ENCODE measurements around the gene MAGEA2B.
"Not testable (repeated sequence)": the region's sequence is repeated elsewhere in the genome, so short reads cannot be mapped to it uniquely, and the experiment has no call there.

DNA sequence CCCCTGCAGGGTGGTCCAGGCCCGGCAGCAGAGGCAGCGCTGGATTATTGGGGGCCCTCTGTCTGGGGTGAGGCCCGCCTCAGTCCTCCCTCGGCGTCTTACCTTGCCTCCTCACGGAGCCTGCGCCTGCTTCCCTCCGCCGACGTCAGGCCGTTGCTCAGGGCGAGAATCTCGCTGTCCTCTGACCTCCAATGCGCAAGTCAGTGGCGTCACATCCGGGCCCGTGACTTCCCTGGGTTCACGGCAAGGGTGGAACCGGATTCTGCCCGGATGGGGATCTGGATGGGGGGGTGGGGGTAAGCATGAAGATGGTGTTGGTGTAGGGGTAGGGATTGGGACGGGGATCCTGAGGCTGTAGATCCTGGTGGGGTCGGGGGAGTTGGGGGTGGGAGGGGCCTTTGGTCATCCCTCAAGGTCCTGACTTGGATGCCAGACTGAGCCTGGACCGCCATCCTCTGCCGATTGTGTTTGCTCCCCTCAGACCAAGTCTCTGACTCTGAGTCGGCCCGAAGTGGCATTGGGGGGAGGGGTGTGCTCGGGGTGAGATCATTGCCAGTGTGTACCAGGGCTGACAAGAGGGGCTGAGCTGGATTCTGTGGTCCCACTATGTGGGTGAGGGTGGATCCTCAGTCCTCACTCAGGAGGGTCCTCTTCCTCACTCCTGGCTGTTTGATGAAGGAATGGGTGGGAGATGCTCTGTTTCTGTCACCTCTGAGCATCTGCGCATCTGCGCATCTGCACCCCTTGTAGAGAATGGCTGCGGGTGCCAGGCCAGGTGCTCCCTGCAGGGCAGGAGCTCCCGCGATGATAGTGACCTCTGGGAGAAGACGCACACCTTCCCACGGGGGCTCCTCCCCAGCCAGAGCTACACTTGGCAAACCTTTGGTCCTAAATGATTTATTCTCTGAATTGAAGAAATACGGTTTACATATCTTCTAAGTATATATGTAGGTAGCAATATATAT lies 39.5 kb downstream of the MAGEA2B start, which contains the start of gene MAGEA2:
- not testable (repeated sequence) for TF ChIP-seq CTCF (conservative IDR thresholded peaks at IDR 0.05; ENCODE audit: low read length); EZH2phosphoT487 (IDR thresholded peaks at IDR 0.05; ENCODE audit: borderline replicate concordance)

Data from Loucy (cell line).